ENCODE results near the gene GNG13.

GRCh38 chr16:813204-813915, 12.8 kb upstream of the GNG13 start:
- TF ChIP-seq FOXM1 (IDR thresholded peaks at IDR 0.05; ENCODE audit: borderline replicate concordance, low read depth) (no peak), EP300 (IDR thresholded peaks at IDR 0.05; ENCODE audit: borderline replicate concordance) (no peak), RAD21 (IDR thresholded peaks at IDR 0.05; ENCODE audit: low read depth) (peak; percentile 82), REST (IDR thresholded peaks at IDR 0.05; ENCODE audit: low read depth) (no peak), TEAD4 (IDR thresholded peaks at IDR 0.05) (no peak), NFIC (IDR thresholded peaks at IDR 0.05) (no peak), YY1 (IDR thresholded peaks at IDR 0.05; ENCODE audit: low read depth) (no peak), MAX (IDR thresholded peaks at IDR 0.05) (no peak), CEBPB (IDR thresholded peaks at IDR 0.05) (no peak), EGR1 (IDR thresholded peaks at IDR 0.05) (no peak), TAF1 (IDR thresholded peaks at IDR 0.05; ENCODE audit: low read depth) (no peak), ZBTB7A (IDR thresholded peaks at IDR 0.05; ENCODE audit: low read depth) (no peak)
- TF ChIP-seq, protein P1, sequence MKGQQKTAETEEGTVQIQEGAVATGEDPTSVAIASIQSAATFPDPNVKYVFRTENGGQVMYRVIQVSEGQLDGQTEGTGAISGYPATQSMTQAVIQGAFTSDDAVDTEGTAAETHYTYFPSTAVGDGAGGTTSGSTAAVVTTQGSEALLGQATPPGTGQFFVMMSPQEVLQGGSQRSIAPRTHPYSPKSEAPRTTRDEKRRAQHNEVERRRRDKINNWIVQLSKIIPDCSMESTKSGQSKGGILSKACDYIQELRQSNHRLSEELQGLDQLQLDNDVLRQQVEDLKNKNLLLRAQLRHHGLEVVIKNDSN (IDR thresholded peaks at IDR 0.05): no peak

Measured in Ishikawa (cell line).